ENCODE data around the gene LRRN3.
"Not testable (repeated sequence)": the region's sequence is repeated elsewhere in the genome, so short reads cannot be mapped to it uniquely, and the experiment has no call there.

Gene LRRN3

GRCh38 chr7:111067251-111067650, 23.7 kb upstream of the LRRN3 start:
- no peak for TF ChIP-seq CTCF (IDR thresholded peaks at IDR 0.05; ENCODE audit: low read depth, low read length)
- no peak overlapping the region for H3K4me3 ChIP-seq (ENCODE audit: low read depth, low read length)

GRCh38 chr7:111067682-111068081, 23.2 kb upstream of the LRRN3 start:
- H3K4me3 ChIP-seq (ENCODE audit: low read depth, low read length): no peak overlapping the region
- no peak for TF ChIP-seq CTCF (IDR thresholded peaks at IDR 0.05; ENCODE audit: low read depth, low read length)

GRCh38 chr7:111068618-111069017, 22.3 kb upstream of the LRRN3 start:
- no peak for TF ChIP-seq CTCF (IDR thresholded peaks at IDR 0.05; ENCODE audit: low read depth, low read length)
- no peak overlapping the region for H3K4me3 ChIP-seq (ENCODE audit: low read depth, low read length)

GRCh38 chr7:111071556-111071955, 19.4 kb upstream of the LRRN3 start:
- no peak overlapping the region for H3K4me3 ChIP-seq (ENCODE audit: low read depth, low read length)
- TF ChIP-seq CTCF (IDR thresholded peaks at IDR 0.05; ENCODE audit: low read depth, low read length): no peak

GRCh38 chr7:111072658-111073057, 18.3 kb upstream of the LRRN3 start:
- H3K4me3 ChIP-seq (ENCODE audit: low read depth, low read length): not testable (repeated sequence)

- no peak for TF ChIP-seq CTCF (IDR thresholded peaks at IDR 0.05; ENCODE audit: low read depth, low read length)
- H3K4me3 ChIP-seq (ENCODE audit: low read depth, low read length): no peak overlapping the region
Measured at GRCh38 chr7:111074071-111074747, 16.7 kb upstream of the LRRN3 start.

- no peak overlapping the region for H3K4me3 ChIP-seq (ENCODE audit: low read depth, low read length)
- no peak for TF ChIP-seq CTCF (IDR thresholded peaks at IDR 0.05; ENCODE audit: low read depth, low read length)
Measured at GRCh38 chr7:111074748-111075146, 16.2 kb upstream of the LRRN3 start.

GRCh38 chr7:111075498-111075897, 15.4 kb upstream of the LRRN3 start:
- H3K4me3 ChIP-seq (ENCODE audit: low read depth, low read length): no peak overlapping the region
- no peak for TF ChIP-seq CTCF (IDR thresholded peaks at IDR 0.05; ENCODE audit: low read depth, low read length)
